Left hindlimb (tissue), 1 donor: ENCODE data around the gene RAB17.

Experiments used
- DNase-seq: peaks from one replicate; pipeline ENCODE4 v3.0.0-alpha.2; 2018

The RAB17 gene

DNA sequence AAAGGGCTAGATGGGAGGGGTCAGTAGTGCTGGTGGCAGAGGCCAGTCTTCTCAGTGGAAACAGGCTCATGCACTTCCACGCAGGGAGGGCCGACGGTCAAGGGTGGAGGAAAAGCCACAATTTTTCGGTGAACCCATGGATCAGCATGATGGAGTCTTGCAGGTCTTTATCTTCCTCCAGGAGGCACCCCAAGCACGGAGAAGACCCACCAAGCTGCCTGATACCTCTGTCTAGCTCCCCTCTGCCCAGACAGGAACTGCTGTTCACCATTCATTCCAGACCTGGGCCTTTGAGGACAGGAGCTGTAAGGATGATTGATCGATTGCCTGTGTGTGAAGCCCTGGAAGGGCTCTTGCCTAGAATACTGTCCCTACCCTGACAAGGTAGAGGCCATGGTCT, 34.0 kb upstream of the RAB17 start:
- DNase-seq = peak; percentile 36

- DNase-seq = peak; percentile 14
These were observed 33.2 kb upstream of the RAB17 start for GRCh38 chr2:237623428-237624403.

- DNase-seq = peak; percentile 55
These were observed 27.9 kb upstream of the RAB17 start for GRCh38 chr2:237618449-237618848.

DNA sequence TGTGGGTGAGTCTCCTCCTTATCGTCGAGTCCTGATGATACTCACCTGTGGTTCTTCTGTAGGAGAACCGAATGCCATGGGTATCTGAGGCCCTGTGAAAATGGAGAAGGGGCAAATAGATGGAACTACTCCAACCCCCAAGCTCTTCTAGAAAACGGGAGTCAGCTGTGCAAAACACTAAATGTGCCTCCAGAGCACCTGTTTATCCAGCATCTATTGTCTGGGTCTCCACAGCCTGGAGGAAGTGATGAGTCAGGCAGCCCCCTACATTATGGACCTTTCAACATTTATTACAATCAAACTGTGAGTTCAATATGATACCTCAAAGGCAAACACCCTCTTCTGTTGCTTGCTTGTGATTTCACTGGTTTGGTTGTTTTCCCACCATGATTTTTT, 27.1 kb upstream of the RAB17 start:
- DNase-seq = no peak

DNA sequence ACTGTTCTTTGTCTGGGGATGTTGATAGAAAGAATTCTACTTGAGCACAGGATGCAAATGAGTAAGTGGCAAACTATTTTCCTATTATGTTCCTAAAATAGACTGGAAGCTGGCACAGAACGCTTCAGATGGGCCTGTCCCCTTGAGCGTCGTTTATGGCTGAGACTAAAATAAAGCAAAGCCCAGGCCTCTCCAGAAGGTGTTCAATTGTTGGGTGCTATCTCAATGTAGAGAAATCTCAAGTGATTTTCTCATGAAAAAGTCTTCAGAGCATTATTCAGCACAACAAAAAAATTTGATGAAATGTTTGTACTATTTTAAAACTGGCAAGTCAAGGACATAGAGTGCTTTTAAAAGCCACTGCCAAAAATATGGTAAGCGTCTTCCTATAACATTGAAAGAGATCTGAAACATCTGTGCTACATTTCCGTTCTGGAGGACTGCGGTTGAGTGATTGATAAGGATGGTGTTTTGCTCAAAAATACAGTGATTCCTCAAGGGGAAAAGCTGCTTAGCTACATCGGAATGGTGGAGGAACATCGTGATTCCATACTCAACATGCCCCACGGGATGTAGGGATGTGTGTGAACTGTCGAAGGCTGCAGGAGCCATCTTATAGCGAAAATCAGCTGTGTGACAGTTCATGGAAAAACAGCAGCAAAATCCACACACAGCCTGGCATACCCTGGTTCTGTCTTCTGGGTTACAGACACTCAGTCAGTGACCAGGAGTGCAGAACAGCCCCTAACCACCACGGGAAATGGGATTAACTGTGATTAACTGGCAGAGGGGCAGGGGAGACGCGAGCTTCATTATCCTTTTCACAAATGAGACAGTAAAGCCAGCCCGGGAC, 26.4 kb upstream of the RAB17 start:
- DNase-seq = peak; percentile 46

DNA sequence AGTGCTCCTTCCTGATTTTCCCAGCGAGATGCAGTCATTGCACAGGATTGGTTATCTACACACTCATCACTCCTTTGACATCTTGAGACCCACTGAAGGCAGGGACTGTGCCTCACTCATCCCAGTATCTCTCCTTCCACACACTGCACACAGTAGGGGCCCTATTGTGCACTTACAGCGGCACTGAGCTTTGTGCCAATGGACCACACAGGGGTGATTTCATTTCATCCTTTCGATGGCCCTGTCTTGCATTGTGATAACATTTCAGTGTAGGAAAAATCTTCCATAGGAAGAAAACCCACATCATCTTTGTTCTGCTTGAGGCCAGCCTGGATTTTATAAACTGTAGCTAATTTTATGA, 25.8 kb upstream of the RAB17 start:
- no peak for DNase-seq

DNA sequence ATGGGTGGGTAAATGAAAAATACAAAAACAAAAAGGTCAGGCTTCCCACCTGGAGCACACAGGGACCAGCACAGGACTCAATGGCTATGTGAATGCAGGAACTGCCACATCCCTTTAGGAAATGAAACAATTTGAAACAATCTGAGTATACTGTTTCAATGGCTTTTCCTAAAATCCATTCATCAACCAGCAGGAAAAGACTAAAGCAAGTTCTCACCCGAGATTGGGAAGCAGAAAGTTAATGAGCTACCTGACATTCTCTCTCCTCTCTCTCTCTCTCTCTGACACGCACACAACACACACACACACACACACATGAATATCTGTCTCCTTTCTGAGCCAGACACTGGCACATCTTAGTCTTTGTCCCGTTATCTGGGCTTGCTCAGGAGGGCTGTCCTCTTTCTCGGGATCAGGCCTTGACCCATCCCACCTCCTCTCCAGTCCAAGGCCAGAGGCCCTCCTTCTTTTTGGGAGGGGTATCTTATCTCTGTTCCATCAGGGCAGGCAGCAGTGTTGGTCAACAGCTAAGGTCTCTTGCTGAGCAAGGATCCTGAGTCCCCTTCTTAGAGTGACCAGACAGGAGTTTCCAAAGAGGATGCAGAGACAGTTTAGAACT, 25.2 kb upstream of the RAB17 start:
- peak; percentile 15 for DNase-seq

DNA sequence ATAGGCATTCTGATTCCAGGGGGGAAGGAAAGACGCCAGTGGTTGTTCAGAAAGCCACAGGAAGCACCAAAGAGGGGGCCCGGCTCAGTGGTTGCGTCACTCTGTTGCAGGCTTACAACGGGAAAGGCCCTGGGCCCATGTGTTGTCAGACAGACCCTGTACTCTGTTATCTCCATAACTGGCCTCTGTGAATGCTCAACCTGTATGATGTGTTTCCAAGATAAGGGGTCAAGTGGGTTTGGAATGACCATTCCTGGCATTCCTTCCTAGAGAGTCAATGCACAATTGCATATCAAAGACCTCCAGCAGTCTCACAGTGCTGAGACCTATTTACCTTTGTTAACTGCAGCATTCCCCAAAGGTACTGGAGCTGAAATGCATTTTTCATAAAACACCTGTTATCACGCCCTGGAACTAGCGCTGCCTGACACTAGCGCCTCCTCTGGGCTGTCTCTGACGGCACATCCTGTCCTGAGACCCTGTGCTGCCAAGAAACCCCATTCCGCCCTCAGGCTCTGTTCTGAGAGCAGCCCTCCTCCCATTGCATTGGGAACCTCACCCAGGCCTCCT, 23.7 kb upstream of the RAB17 start:
- peak; percentile 16 for DNase-seq

GRCh38 chr2:237613679-237614078, 23.1 kb upstream of the RAB17 start:
- DNase-seq = no peak

DNA sequence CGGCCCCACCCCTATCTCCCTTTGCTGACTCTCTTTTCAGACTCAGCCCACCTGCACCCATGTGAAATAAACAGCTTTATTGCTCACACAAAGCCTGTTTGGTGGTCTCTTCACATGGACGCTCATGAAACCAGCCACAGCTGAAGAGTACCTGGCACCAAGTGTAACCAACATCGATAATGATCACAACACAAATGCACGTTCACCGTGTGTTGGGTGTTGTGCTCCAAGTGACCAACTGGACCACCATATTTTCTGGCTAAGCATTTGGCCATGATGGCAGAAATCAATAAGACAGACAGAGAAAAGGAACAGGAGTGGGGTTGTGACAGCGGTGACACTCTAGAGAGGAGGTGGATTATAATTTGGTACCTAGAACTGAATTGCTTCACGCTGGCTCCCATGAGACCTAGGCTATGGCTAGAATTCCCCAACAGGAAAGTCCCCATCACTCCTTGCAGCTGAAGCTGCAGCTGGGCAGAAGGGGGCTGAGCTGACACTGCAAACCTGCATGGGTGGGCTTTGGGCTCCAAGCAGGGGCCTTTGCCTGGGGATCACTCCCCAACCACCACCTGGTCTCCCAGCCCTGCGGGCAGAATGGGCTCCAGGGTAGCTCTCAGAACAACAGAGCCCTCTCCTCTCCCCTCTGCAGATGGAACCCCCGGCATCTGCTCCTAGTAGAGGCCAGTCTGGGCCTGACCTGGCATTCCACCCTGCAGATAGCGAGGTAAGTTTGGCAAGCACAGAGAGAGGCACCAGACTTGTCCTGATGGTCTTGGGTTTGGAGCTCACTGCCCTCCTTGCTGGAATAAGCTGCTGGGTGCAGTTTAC, 22.2 kb upstream of the RAB17 start:
- DNase-seq = peak; percentile 16

DNA sequence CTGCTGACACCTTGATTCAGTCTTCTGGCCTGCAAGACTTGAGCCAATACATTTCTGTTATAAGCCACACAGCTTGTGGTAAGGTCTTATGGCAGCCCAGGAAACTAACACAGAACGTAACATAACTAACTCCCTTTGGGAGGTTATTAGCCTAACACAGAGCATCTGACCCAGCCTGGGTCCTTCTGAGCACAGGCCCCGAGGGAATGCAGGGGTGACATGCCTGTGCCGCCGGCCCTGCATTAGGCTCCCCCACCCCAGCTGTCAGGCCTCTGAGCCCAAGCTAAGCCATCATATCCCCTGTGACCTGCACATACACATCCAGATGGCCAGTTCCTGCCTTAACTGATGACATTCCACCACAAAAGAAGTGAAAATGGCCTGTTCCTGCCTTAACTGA, 16.0 kb upstream of the RAB17 start:
- peak; percentile 26 for DNase-seq

DNA sequence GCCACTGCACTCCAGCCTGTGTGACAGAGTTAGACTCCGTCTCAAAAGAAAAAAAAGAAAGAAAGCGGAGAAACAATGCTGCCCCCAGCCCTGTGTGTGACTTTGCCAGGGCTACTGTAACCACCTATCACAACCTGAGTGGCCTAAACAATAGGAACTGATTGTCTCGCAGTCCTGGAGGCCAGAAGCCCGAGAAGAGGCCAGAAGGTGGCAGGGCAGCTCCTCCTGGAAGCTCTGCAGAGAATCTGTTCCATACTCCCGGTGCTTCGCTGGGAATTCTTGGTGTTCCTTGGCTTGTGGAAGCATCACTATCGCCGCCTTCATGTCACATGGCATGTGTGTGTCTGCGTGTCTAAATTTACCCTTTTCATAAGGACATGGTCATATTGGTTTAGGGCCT, 14.4 kb upstream of the RAB17 start:
- DNase-seq = peak; percentile 32

DNA sequence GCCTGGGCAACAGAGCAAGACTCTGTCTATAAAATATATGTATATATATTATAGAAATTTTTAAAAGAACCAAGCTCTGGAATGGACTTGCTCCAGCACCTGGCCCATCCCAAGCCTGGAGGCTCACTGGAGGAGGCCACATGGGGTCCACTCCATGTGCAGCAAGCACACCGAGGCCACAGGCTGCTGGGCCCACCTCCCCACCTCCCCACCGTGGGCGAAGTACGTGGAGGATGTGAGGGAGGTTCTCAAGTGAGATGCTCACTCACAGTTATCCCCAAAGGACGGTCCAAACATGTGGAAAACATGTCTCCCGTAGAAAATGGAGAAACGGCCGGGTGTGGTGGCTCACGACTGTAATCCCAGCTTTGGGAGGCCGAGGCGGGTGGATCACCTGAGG, 13.9 kb upstream of the RAB17 start:
- DNase-seq = peak; percentile 10

- DNase-seq = peak; percentile 67
These were observed 13.3 kb upstream of the RAB17 start for GRCh38 chr2:237603718-237604362.

GRCh38 chr2:237603049-237603717, 12.6 kb upstream of the RAB17 start:
- peak; percentile 12 for DNase-seq

GRCh38 chr2:237602409-237602808, 11.9 kb upstream of the RAB17 start:
- peak; percentile 6 for DNase-seq

- DNase-seq = peak; percentile 25
These were observed 11.1 kb upstream of the RAB17 start for GRCh38 chr2:237601453-237602116.

DNA sequence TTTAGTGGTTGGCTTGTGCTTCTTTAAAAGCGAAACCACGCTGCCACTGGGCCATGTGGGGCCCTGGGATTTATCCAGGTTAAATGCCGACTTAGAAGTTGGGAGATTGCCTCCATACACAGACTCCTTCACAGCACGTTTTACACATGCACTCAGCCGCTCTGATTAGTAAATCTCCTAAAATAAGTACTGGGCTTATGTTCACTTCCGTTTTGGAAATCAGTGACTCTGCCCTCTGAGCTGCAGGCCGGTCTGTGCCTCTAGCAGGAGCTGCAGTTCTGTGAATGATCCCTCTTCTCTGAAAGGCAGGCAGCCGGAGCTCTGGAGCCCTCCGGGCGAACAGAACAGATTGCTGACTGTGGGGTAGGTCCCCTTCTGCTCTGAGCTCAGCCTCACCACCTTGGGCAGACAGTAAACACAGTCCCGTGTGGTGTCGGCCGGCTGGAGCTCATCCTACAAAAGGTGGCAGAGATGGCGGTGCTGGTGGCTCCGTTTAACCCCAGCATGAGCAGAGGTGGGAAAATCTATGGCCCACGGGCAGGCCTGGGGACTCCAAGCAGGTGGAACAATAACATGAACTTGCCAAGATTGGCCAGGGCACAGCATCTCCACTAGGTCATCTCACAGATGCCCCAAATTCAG, 9.8 kb upstream of the RAB17 start:
- peak; percentile 68 for DNase-seq

DNA sequence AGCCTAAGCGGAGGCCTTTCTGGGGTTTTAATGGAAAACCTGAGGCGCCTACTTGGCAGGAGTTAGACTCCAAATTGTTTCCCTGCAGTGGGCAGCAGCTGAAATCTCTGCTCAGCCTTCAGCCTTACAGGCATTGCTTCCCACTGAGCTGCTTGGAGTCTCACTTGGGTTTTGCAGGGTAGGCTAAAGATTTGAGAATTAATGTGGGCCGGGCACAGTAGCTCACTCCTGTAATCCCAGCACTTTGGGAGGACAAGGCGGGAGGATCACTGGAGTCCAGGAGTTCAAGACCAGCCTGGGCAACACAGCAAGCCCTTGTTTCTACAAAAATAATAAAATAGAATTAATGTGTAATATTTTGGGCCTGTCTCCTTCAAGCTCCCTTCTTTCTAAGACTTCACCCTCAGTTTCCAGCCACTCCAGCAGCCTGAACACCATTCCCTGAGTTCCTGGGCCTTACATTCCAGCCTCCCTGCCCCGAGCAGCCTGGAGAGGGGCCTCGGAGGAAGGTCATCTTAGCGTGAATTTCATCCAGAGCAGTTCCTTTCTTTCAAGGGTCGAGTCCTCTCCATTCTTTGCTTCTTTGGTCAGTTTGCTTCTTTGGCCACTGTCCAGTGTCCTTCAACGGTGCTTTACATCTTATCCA, 9.1 kb upstream of the RAB17 start:
- peak; percentile 17 for DNase-seq
